H7 (cell line): ENCODE measurements around the gene LRP2. TPM values are rescaled to one million over a fixed set of nuclear protein-coding genes. Genes with fewer than 3 reads are reported as not detected.
"Not testable (repeated sequence)": the region's sequence is repeated elsewhere in the genome, so short reads cannot be mapped to it uniquely, and the experiment has no call there.

ENCODE experiments used
- DNase-seq: peaks from one replicate; pipeline ENCODE4 v3.0.0; 2012
- H3K27me3 ChIP-seq: 2 replicates; pipeline ENCODE4 v1.6.0; 2011; ENCODE audit warnings: mild to moderate bottlenecking, low read length; ENCODE audit not compliant: control insufficient read depth, insufficient read depth
- H3K36me3 ChIP-seq: replicated peaks from 2 replicates; pipeline ENCODE4 v1.5.1; 2011; ENCODE audit warnings: low read length; ENCODE audit not compliant: control insufficient read depth, insufficient read depth
- H3K4me3 ChIP-seq: 2 replicates; pipeline ENCODE4 v1.5.1; 2011; ENCODE audit warnings: low read depth, mild to moderate bottlenecking, control low read depth, low read length, moderate library complexity; ENCODE audit not compliant: insufficient read depth
- total RNA-seq: library from RNA; depleted of rRNA; stranded (reverse); fragments of >200 nt; shearing (Covaris generic); gene quantifications from 2 replicates; pipeline ENCODE4 v1.2.3, GENCODE V29; 2014

LRP2 gene
- total RNA-seq, 1 experiment from 2014 or later = 1.1 TPM

GRCh38 chr2:169330555-169331198 is 31.7 kb downstream of the LRP2 start:
- H3K27me3 ChIP-seq = no peaks in the 10 kb centered on the region
- H3K36me3 ChIP-seq = no peaks in the 10 kb centered on the region
- DNase-seq = no peak
- no peak overlapping the region for H3K4me3 ChIP-seq

GRCh38 chr2:169329688-169330554 is 32.4 kb downstream of the LRP2 start:
- DNase-seq = no peak
- Histone ChIP-seq H3K36me3 (no peaks in the 10 kb centered on the region), H3K27me3 (no peaks in the 10 kb centered on the region), H3K4me3 (no peak overlapping the region)

GRCh38 chr2:169328785-169329184 is 33.5 kb downstream of the LRP2 start:
- no peaks in the 10 kb centered on the region for H3K27me3 ChIP-seq
- H3K4me3 ChIP-seq = no peak overlapping the region
- no peak for DNase-seq
- no peaks in the 10 kb centered on the region for H3K36me3 ChIP-seq

- DNase-seq, H3K4me3 ChIP-seq, H3K27me3 ChIP-seq, H3K36me3 ChIP-seq: not testable (repeated sequence)
Observed at GRCh38 chr2:169327837-169328236, 34.5 kb downstream of the LRP2 start.

- H3K4me3 ChIP-seq, H3K36me3 ChIP-seq, DNase-seq, H3K27me3 ChIP-seq: not testable (repeated sequence)
Observed at GRCh38 chr2:169325886-169326285, 36.4 kb downstream of the LRP2 start.

- Histone ChIP-seq H3K4me3 (no peak overlapping the region), H3K36me3 (no peaks in the 10 kb centered on the region), H3K27me3 (no peaks in the 10 kb centered on the region)
- DNase-seq = no peak
Observed at GRCh38 chr2:169324581-169325260, 37.6 kb downstream of the LRP2 start.

GRCh38 chr2:169323841-169324240 is 38.5 kb downstream of the LRP2 start:
- H3K27me3 ChIP-seq = no peaks in the 10 kb centered on the region
- no peak overlapping the region for H3K4me3 ChIP-seq
- no peak for DNase-seq
- no peaks in the 10 kb centered on the region for H3K36me3 ChIP-seq

- Histone ChIP-seq H3K27me3 (no peaks in the 10 kb centered on the region), H3K4me3 (no peak overlapping the region), H3K36me3 (no peaks in the 10 kb centered on the region)
- no peak for DNase-seq
Observed at GRCh38 chr2:169320561-169320960, 41.8 kb downstream of the LRP2 start.

GRCh38 chr2:169315357-169315756 is 47.0 kb downstream of the LRP2 start:
- DNase-seq = no peak
- Histone ChIP-seq H3K4me3 (no peak overlapping the region), H3K27me3 (no peaks in the 10 kb centered on the region), H3K36me3 (no peaks in the 10 kb centered on the region)

- H3K4me3 ChIP-seq, H3K27me3 ChIP-seq, H3K36me3 ChIP-seq, DNase-seq: not testable (repeated sequence)
Observed at GRCh38 chr2:169308349-169308748, 54.0 kb downstream of the LRP2 start.

GRCh38 chr2:169304689-169305088 is 57.6 kb downstream of the LRP2 start:
- H3K36me3 ChIP-seq, DNase-seq, H3K4me3 ChIP-seq, H3K27me3 ChIP-seq: not testable (repeated sequence)

- DNase-seq = no peak
Observed at GRCh38 chr2:169303579-169304305, 58.6 kb downstream of the LRP2 start.

GRCh38 chr2:169302364-169302763 is 60.0 kb downstream of the LRP2 start:
- DNase-seq = no peak
- Histone ChIP-seq H3K4me3 (no peak overlapping the region), H3K36me3 (no peaks in the 10 kb centered on the region), H3K27me3 (no peaks in the 10 kb centered on the region; the same call in 1 of the 2 replicates)

More at GRCh38 chr2:169303579-169304305, 58.6 kb downstream of the LRP2 start:
- Histone ChIP-seq H3K4me3 (no peak overlapping the region), H3K27me3 (no peaks in the 10 kb centered on the region; the same call in 1 of the 2 replicates), H3K36me3 (no peaks in the 10 kb centered on the region)

- DNase-seq = no peak
- H3K27me3 ChIP-seq = no peaks in the 10 kb centered on the region; the same call in 1 of the 2 replicates
- no peaks in the 10 kb centered on the region for H3K36me3 ChIP-seq
- no peak overlapping the region for H3K4me3 ChIP-seq
Observed at GRCh38 chr2:169301596-169302335, 60.6 kb downstream of the LRP2 start.
